ENCODE measurements around the gene ARMC6. TPM values are rescaled to one million over a fixed set of nuclear protein-coding genes. Genes with fewer than 3 reads are reported as not detected.

Gene ARMC6
- total RNA-seq, 2 experiments from 2014 or later: 63.9 to 104 TPM

DNA sequence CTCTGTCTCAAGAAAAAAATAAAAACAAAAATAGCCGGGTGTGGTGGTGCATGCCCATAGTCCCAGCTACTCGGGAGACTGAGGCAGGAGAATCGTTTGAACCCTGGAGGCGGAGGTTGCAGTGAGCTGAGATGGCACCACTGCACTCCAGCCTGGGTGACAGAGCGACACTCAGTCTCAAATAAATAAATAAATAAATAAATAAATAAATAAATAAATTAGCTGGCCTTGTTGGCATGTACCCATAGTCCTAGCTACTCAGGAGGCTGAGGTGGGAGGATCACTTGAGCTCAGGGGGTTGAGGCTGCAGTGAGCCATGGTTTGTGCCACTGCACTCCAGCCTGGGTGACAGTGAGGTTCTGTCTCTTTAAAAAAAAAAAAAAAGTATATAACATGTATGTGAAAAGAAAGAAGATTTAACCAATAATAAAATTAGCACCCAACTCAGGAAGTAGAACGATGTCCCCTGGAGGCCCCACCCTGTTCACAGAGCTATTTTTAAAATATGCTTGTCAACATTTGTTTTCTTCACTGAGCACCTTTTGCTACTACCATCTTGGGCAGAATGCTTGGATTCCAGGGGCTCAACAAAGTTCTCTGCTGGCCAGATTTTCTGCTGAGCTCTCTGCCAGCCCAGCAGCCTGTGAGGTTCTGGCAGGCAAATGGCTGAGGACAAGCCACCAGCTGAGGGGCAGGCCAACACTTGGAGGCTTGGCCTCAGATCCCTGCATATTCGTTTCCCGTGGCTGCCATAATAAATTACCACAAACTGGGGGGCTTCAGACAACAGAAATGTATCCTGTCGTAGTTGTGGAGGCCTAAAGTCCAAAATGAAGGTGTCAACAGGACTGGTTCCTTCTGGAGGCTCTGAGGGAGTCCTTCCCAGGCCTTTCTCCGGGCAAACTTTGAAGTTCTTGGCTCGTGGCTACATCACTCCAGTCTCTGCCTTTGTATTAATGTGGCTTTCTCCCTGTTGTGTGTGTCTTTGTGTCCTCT is 35.6 kb downstream of the ARMC6 start:
- intact Hi-C loops (cut with micrococcal nuclease; ENCODE audit: unreplicated experiment): loop anchor here (10.0 kb wide), 1 partner anchor 256 kb away; the partner anchor contains the start of genes MAU2 and SUGP1
- Histone ChIP-seq H3K4me2 (ENCODE audit: low read length) (peak overlapping the region; percentile 43), H3K27ac (ENCODE audit: low read depth, low read length, poor library complexity, severe bottlenecking) (no peak overlapping the region), H3K36me3 (ENCODE audit: insufficient read depth, low read length) (peaks cover 5% of the 10 kb centered on the region; the same call in 1 of the 2 replicates), H3K79me2 (ENCODE audit: insufficient read depth, low read depth, low read length) (peaks cover 17% of the 10 kb centered on the region; the same call in 1 of the 2 replicates), H2AFZ (ENCODE audit: low read length) (no peak overlapping the region), H3K4me3 (ENCODE audit: low read depth, low read length, poor library complexity, severe bottlenecking) (no peak overlapping the region), H3K9me2 (ENCODE audit: insufficient read depth, low read length) (no peaks in the 10 kb centered on the region), H3K4me1 (ENCODE audit: insufficient read depth, low read length, poor library complexity, severe bottlenecking) (peaks cover 32% of the 10 kb centered on the region), H4K20me1 (ENCODE audit: insufficient read depth, low read length) (no peaks in the 10 kb centered on the region), H3K9me3 (ENCODE audit: low read length) (no peaks in the 10 kb centered on the region)
- ChIA-PET CTCF (ENCODE audit: unreplicated experiment) (no interaction called here), POLR2A (interaction anchor here (0.6 to 0.8 kb wide), 3 partner anchors 10 to 134 kb away, joined by 3 to 6 read pairs (median 3); partner anchors contain the start of gene NR2C2AP)
- no peak for TF ChIP-seq CTCF (conservative IDR thresholded peaks at IDR 0.05; ENCODE audit: low read length)
- TF ChIP-seq EZH2phosphoT487 (IDR thresholded peaks at IDR 0.05; ENCODE audit: borderline replicate concordance, low read depth, low read length): no peak
- DNase-seq (ENCODE audit: low spot score): peak; percentile 15
- no TSS peak for BruUV-seq (replicated peaks)

DNA sequence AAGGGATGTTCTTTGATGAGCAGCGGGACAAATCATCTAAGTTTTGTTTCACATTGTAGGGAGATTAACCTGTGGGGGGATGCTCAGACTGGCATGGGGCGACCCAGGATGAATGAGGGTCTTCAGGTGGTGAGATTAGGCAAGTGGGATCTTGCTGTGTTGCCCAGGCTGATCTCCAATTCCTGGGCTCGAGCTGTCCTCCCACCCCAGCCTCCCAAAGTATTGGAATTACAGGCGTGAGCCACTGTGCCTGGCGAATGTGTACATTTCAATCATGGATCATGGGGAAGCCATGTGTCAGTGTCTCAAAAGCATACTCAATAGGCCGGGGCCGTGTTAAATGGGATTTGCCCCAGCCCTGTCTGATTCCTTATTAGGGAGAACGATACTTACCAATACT is 38.5 kb downstream of the ARMC6 start:
- Histone ChIP-seq H3K27ac (ENCODE audit: low read depth, low read length, poor library complexity, severe bottlenecking) (no peak overlapping the region), H3K9me2 (ENCODE audit: insufficient read depth, low read length) (no peaks in the 10 kb centered on the region), H3K4me3 (ENCODE audit: low read depth, low read length, poor library complexity, severe bottlenecking) (no peak overlapping the region), H3K79me2 (ENCODE audit: insufficient read depth, low read depth, low read length) (no peaks in the 10 kb centered on the region), H4K20me1 (ENCODE audit: insufficient read depth, low read length) (no peaks in the 10 kb centered on the region), H3K9me3 (ENCODE audit: low read length) (no peaks in the 10 kb centered on the region), H3K4me2 (ENCODE audit: low read length) (no peak overlapping the region), H3K36me3 (ENCODE audit: insufficient read depth, low read length) (peaks cover 5% of the 10 kb centered on the region; the same call in 1 of the 2 replicates), H3K4me1 (ENCODE audit: insufficient read depth, low read length, poor library complexity, severe bottlenecking) (peaks cover 17% of the 10 kb centered on the region), H2AFZ (ENCODE audit: low read length) (no peak overlapping the region)
- POLR2A ChIA-PET: no interaction called here
- DNase-seq (ENCODE audit: low spot score): no peak
- intact Hi-C loops (cut with micrococcal nuclease; ENCODE audit: unreplicated experiment): no loop called here
- CTCF ChIA-PET (ENCODE audit: unreplicated experiment): no interaction called here
- no peak for TF ChIP-seq EZH2phosphoT487 (IDR thresholded peaks at IDR 0.05; ENCODE audit: borderline replicate concordance, low read depth, low read length)
- TF ChIP-seq CTCF (conservative IDR thresholded peaks at IDR 0.05; ENCODE audit: low read length): no peak
- BruUV-seq (replicated peaks): no TSS peak

Measured in OCI-LY7 (cell line).